Skin epidermis (tissue), 12 donors: ENCODE measurements around the gene FAAH2.
"Not testable (repeated sequence)": the region's sequence is repeated elsewhere in the genome, so short reads cannot be mapped to it uniquely, and the experiment has no call there.

ENCODE experiments used
- H3K27ac ChIP-seq, 21 experiments: fragments of 200-600 bp; sonication (generic) in 11 of 21; one replicate each; pipeline ENCODE4 v1.5.0; 2020; ENCODE audit warnings: mild to moderate bottlenecking in 3 of 21, inconsistent platforms in 2 of 21, moderate library complexity in 2 of 21
- H3K4me3 ChIP-seq, 7 experiments: fragments of 200-600 bp; sonication (generic) in 2 of 7; one replicate each; pipeline ENCODE4 v1.5.0; 2020; ENCODE audit warnings: inconsistent platforms in 2 of 7, mild to moderate bottlenecking in 2 of 7, moderate library complexity in 1 of 7

FAAH2 gene

GRCh38 chrX:57368158-57368557 lies 81.7 kb downstream of the FAAH2 start:
- H3K27ac ChIP-seq: no peak overlapping the region
- H3K4me3 ChIP-seq: no peak overlapping the region

GRCh38 chrX:57379296-57379695 lies 92.8 kb downstream of the FAAH2 start:
- H3K4me3 ChIP-seq: no peak overlapping the region

GRCh38 chrX:57380026-57380796 lies 93.7 kb downstream of the FAAH2 start:
- Histone ChIP-seq H3K27ac (no peak overlapping the region), H3K4me3 (no peak overlapping the region)

More at GRCh38 chrX:57379296-57379695, 92.8 kb downstream of the FAAH2 start:
- H3K27ac ChIP-seq: no peak overlapping the region

- H3K4me3 ChIP-seq, H3K27ac ChIP-seq: not testable (repeated sequence)
These were observed 107.7 kb downstream of the FAAH2 start for GRCh38 chrX:57394162-57394561.

- not testable (repeated sequence) for H3K4me3 ChIP-seq, H3K27ac ChIP-seq
These were observed 116.7 kb downstream of the FAAH2 start for GRCh38 chrX:57403191-57403590.

- H3K27ac ChIP-seq: no peak overlapping the region
These were observed 119.6 kb downstream of the FAAH2 start for GRCh38 chrX:57406149-57406548.

GRCh38 chrX:57417827-57418226 lies 131.3 kb downstream of the FAAH2 start:
- no peak overlapping the region for H3K27ac ChIP-seq
- H3K4me3 ChIP-seq: no peak overlapping the region

More at GRCh38 chrX:57406149-57406548, 119.6 kb downstream of the FAAH2 start:
- no peak overlapping the region for H3K4me3 ChIP-seq

GRCh38 chrX:57422289-57422688 lies 135.8 kb downstream of the FAAH2 start:
- no peak overlapping the region for H3K4me3 ChIP-seq
- no peak overlapping the region for H3K27ac ChIP-seq

GRCh38 chrX:57422790-57423189 lies 136.3 kb downstream of the FAAH2 start:
- Histone ChIP-seq H3K4me3 (no peak overlapping the region), H3K27ac (no peak overlapping the region)

- no peak overlapping the region for H3K27ac ChIP-seq
- no peak overlapping the region for H3K4me3 ChIP-seq
These were observed 158.6 kb downstream of the FAAH2 start for GRCh38 chrX:57445076-57445475.

GRCh38 chrX:57445832-57446231 lies 159.3 kb downstream of the FAAH2 start:
- no peak overlapping the region for H3K4me3 ChIP-seq
- H3K27ac ChIP-seq: no peak overlapping the region

GRCh38 chrX:57447856-57448255 lies 161.3 kb downstream of the FAAH2 start:
- Histone ChIP-seq H3K27ac (no peak overlapping the region), H3K4me3 (no peak overlapping the region)

GRCh38 chrX:57451426-57452020 lies 165.0 kb downstream of the FAAH2 start:
- H3K27ac ChIP-seq: no peak overlapping the region
- no peak overlapping the region for H3K4me3 ChIP-seq

GRCh38 chrX:57453901-57454300 lies 167.4 kb downstream of the FAAH2 start:
- no peak overlapping the region for H3K27ac ChIP-seq
- no peak overlapping the region for H3K4me3 ChIP-seq

- H3K4me3 ChIP-seq: no peak overlapping the region
- no peak overlapping the region for H3K27ac ChIP-seq
These were observed 195.0 kb downstream of the FAAH2 start for GRCh38 chrX:57481514-57481913.

- H3K27ac ChIP-seq: no peak overlapping the region
These were observed 230.0 kb downstream of the FAAH2 start for GRCh38 chrX:57516491-57516890.

GRCh38 chrX:57519578-57520118 lies 233.1 kb downstream of the FAAH2 start:
- no peak overlapping the region for H3K4me3 ChIP-seq
- no peak overlapping the region for H3K27ac ChIP-seq

More at GRCh38 chrX:57516491-57516890, 230.0 kb downstream of the FAAH2 start:
- H3K4me3 ChIP-seq: no peak overlapping the region

GRCh38 chrX:57528670-57529255 lies 242.3 kb downstream of the FAAH2 start:
- Histone ChIP-seq H3K4me3 (no peak overlapping the region), H3K27ac (no peak overlapping the region)
